ENCODE results near the gene ZNF485.
"Not testable (repeated sequence)": the region's sequence is repeated elsewhere in the genome, so short reads cannot be mapped to it uniquely, and the experiment has no call there.

ZNF485 gene

GRCh38 chr10:43605850-43606322 is 352 bp upstream of the ZNF485 start:
- no peak for DNase-seq (ENCODE audit: low read depth)

DNA sequence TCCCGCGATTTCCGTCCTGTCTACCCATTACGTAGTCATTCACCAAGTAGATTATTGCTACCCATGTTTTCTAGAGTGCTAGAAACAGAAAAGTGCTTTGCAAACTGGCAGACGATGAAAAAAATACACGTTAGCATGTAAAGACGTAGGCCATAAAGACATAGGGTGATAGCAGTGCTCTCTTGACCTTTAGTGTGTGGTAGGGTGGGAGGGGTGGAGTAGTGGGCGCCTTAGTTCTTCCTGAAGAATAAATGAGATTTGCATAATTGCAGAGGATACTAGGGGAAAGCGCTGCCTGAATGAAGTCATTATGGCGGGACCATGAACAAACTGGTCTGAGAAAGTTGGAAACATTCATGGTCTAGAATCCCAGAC is 948 bp downstream of the ZNF485 start:
- no peak for DNase-seq (ENCODE audit: low read depth)

GRCh38 chr10:43610636-43611035 is 4.4 kb downstream of the ZNF485 start:
- no peak for DNase-seq (ENCODE audit: low read depth)

DNA sequence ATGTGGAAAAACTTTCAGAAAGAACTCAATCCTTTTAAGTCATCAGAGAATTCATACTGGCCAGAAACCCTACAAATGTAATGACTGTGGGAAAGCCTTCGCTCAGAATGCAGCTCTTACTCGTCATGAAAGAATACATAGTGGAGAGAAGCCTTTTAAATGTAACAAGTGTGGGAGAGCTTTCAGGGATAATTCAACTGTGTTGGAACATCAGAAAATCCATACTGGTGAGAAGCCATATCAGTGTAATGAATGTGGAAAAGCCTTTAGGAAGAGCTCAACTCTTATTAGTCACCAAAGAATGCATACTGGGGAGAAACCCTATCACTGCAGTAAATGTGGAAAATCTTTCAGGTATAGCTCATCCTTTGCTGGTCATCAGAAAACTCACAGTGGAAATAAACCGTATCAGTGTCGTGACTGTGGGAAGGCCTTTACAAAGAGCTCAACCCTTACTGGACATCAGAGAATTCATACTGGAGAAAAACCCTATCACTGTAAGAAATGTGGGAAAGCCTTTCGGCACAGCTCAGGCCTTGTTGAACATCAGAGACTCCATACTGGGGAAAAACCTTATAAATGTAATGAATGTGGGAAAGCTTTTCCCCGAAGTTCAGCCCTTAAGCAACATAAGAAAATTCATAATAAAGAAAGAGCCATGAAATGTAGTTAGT is 10.6 kb downstream of the ZNF485 start:
- no peak for DNase-seq (ENCODE audit: low read depth)

- no peak for DNase-seq (ENCODE audit: low read depth)
These were observed 13.1 kb downstream of the ZNF485 start for GRCh38 chr10:43619368-43619767.

DNA sequence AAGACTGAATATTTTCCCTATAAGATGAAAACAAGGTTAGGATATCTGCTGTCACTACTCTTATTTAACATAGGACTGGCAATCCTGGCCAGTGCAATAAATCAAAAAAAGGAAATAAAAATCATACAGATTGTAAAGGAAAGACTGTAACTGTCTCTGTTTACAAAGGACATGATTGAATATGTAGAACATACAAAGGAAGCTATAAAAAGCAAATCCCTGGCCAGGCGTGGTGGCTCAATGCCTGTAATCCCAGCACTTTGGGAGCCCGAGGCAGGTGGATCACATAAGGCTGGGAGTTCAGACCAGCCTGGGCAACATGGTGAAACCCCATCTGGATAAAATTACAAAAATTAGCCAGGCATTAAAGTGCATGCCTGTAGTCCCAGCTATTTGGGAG is 15.8 kb downstream of the ZNF485 start:
- DNase-seq (ENCODE audit: low read depth): no peak

DNA sequence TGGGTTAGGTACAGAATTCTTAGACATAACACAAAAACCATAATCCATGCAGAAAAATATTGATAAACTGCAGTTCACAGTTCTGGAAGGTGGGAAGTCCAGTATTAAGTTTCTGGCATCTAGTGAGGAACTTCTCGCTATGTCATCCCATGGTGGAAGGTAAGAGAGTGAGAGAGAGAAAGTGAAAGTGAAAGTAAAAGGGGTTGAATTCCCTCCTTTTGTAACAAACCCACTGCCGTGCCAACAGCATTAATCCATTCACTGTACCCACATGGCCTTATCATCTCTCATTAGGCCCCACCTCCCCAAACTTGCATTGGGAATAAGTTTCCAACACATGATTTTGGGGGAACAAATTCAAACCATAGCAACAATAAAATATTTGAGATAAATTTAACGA is 17.1 kb downstream of the ZNF485 start:
- DNase-seq (ENCODE audit: low read depth): no peak

DNA sequence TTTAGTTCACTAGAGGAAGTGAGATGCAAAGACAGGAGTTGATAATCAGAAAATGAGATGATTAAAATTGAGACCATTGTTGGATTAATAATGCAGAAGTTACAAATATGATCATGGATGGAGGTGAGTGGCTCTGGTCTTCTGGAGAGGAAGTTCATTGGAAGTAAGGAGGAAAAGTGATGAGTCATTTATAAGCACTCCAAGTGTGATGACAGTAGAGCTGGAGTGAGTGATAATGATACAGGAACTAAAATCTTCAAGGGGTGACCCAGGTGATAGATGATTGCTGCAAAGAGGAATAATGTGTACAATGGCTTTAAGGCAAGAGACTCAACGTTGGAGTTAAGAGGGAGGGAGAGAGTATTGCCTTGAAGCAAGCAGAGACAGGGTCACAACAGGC is 21.7 kb downstream of the ZNF485 start:
- DNase-seq (ENCODE audit: low read depth): no peak

- DNase-seq (ENCODE audit: low read depth): no peak
These were observed 22.7 kb downstream of the ZNF485 start for GRCh38 chr10:43628956-43629355.

DNA sequence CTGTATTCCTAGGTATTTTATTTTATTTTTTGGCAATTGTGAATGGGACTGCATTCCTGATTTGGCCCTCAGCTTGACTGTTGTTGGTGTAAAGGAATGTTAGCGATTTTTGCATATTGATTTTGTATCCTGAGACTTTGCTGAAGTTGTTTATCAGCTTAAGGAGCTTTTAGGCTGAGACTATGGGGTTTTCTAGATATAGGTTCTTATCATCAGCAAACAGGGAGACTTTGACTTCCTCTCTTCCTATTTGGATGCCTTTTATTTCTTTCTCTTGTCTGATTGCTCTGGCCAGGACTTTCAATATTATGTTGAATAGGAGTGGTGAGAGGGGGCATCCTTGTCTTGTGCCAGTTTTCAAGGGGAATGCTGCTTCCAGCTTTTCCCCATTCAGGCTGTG is 29.6 kb downstream of the ZNF485 start:
- DNase-seq (ENCODE audit: low read depth): not testable (repeated sequence)

- no peak for DNase-seq (ENCODE audit: low read depth)
These were observed 34.4 kb downstream of the ZNF485 start for GRCh38 chr10:43640603-43641002.

DNA sequence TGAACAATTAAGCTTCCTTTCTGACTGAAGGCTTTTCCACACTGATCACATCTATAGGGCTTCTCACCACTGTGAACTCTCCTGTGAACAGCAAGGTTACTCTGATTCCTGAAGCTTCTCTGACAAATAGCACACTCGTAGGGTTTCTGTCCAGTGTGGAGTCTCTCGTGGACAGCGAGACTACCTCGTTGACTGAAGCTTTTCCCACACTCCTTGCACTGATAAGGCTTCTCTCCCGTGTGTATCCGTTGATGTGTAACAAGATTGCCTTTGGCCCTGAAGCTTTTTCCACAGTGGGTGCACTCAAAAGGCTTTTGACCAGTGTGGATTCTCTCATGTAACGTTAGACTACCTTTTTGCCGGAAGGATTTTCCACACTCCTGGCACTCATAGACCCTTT is 38.0 kb downstream of the ZNF485 start:
- DNase-seq (ENCODE audit: low read depth): no peak

DNA sequence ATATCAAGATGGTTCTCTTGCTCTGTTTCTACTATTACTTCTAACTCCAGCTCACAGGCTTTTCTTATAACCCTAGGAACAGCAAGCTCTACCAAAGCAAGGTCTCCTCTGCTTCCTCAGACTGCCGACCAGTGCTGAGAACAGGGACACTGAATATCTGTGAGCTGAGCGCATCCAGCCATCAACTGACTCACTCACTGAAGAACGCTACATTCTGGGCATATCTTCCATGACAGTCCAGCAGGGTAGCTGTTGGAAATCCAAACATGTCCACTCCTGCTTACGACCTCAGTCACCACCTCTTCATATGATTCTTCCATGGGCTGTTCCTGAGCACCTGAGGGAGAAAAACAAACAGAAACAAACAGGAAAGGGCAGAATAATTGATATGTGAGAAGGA is 39.6 kb downstream of the ZNF485 start:
- DNase-seq (ENCODE audit: low read depth): no peak

DNA sequence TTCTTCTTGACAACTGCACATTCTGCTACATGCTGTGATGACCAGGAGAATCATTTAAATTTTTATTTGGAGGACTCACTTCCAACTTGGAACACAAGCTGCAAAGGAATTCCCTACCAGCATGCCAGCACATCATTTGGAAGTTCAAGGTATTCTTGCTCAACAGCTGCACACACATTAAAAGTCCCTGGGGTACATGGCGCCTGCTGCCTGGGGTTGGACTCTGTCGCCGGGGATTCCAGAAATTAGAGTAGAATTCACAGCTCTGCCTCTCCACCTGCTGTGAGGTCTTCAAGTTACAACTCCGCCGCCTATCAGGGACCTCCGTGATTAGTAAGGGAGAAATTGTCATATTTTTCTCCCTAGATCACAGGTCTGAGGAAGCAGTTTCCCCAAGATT is 41.3 kb downstream of the ZNF485 start:
- no peak for DNase-seq (ENCODE audit: low read depth)

- DNase-seq (ENCODE audit: low read depth): no peak
These were observed 41.8 kb downstream of the ZNF485 start for GRCh38 chr10:43648095-43648397.

GRCh38 chr10:43648398-43649184 is 42.4 kb downstream of the ZNF485 start, which contains the start of gene ZNF32:
ZNF32 (minus strand) TSS chr10:43648881; CDS start chr10:43646133, 2,748 bp downstream.
- peak; percentile 52 for DNase-seq (ENCODE audit: low read depth)

- no peak for DNase-seq (ENCODE audit: low read depth)
These were observed 42.9 kb downstream of the ZNF485 start for GRCh38 chr10:43649185-43649523.

DNA sequence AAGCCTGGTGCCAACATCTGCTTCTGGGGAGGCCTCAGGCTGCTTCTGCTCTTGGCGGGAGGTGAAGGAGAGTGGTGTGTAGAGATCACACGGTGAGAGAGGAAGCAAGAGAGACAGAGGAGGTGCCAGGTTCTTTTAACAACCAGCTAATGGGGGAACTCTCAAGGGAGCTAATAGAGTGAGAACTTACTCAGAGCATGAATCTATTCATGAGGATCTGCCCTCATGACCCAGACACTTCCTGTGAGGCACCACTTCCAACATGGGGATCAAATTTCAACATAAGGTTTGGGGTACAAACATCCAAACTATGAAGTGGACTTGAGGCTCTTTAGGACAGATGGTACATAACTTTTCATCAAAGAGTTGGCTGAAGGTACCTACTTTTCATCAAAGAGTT is 47.5 kb downstream of the ZNF485 start:
- DNase-seq (ENCODE audit: low read depth): no peak

DNA sequence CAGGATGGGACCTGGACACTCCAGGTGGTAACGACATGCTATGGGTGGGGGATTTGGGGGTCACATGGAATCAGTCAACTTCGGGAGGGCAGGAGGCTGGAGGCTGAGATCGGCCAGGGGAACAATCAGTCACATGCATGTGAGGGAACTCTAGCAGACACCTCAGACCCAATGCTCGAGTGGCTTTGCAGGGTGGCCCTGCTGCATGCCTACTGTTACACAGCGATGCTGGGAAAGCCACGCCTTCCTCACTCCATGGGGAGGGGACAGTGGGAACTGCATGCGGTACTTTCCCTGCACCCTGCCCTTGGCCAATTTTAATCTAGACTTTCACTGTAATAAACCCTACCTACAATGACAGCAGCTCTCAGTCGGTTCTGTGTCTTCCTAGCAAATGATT is 49.1 kb downstream of the ZNF485 start:
- no peak for DNase-seq (ENCODE audit: low read depth)

DNA sequence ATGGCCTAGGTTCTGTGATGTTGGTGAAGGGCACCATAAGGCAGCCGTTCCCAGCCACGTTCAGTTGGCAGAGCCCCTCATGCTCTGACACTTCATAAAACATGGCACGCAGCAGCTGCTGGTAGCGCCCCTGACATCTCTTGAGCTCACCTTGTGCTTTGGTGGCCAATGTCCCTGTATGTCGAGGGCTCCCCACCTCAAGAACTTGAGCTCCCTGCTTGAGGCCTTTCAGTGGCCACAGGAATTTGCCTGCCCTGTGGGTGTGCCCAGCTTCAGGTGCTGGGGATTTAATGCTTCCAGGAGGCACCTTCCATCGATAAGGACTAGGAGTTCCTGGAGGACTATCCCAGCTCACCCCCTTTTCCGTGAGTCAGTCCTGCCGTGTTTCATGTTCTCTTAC is 52.0 kb downstream of the ZNF485 start:
- DNase-seq (ENCODE audit: low read depth): no peak

DNA sequence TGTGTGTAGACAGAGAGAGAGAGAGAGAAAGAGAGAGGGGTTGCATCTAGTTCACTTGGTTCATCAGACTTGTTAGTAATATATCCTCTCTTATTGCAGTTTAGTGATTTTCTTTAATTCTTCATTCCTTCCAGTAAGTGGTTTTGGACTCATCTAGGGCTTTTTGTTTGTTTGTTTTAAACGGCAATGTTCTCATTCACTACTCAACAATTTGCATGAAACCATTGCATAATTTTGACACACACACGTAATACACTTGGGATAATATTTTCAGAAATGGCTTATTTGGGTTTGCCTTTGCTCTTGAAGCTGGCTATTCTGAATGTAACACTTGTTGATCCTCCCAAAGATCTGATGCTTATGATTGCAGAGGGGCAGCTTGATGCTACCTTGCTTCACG is 58.8 kb downstream of the ZNF485 start:
- no peak for DNase-seq (ENCODE audit: low read depth)

DNA sequence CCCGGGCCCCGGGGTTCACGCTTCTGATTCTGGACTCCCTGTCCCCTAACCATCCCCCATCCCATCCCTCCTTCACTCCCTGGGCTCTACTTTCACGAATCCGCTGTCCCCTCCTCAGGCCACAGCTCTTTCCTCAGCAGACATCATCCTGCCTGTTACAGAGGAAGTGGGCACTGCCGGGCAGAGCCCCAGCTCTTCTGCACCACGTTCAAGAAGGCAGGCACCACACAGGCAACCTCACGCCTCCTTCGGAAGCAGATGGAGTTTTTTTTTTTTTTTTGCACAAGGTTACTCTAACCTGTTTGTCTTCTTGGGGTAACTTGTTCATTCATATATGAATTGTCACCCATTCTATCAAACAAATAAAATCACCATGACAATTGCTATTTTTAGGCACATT is 60.3 kb downstream of the ZNF485 start:
- DNase-seq (ENCODE audit: low read depth): no peak

- no peak for DNase-seq (ENCODE audit: low read depth)
These were observed 61.1 kb downstream of the ZNF485 start for GRCh38 chr10:43667317-43667731.

All from HS-5 (cell line).